DOHH2 (cell line): ENCODE results near the gene ATP5F1D.

Source experiments
- H3F3A ChIP-seq: fragments of 200-600 bp; sonication (generic), shearing (Covaris generic); 2 replicates; pipeline ENCODE4 v1.6.0; 2016; ENCODE audit warnings: antibody characterized with exemption, mild to moderate bottlenecking; ENCODE audit not compliant: control insufficient read depth, insufficient read depth
- H3K27ac ChIP-seq: fragments of 200-600 bp; sonication (generic); 2 replicates; pipeline ENCODE4 v1.5.1; 2014; ENCODE audit warnings: low read depth, mild to moderate bottlenecking, low read length, moderate library complexity
- H3K27me3 ChIP-seq: fragments of 200-600 bp; sonication (generic); 2 replicates; pipeline ENCODE4 v1.6.1; 2014; ENCODE audit warnings: mild to moderate bottlenecking, low read length, mixed read lengths; ENCODE audit not compliant: control insufficient read depth
- H3K36me3 ChIP-seq: fragments of 200-600 bp; sonication (generic); 2 replicates; pipeline ENCODE4 v1.6.1; 2014; ENCODE audit warnings: mild to moderate bottlenecking, low read length, moderate library complexity, mixed read lengths; ENCODE audit not compliant: control insufficient read depth
- H3K4me1 ChIP-seq: fragments of 200-600 bp; sonication (generic); 2 replicates; pipeline ENCODE4 v1.6.1; 2014; ENCODE audit warnings: mild to moderate bottlenecking, low read length, mixed read lengths; ENCODE audit not compliant: control insufficient read depth
- H3K4me2 ChIP-seq: fragments of 200-600 bp; sonication (generic); 2 replicates; pipeline ENCODE4 v1.6.0; 2014; ENCODE audit warnings: mild to moderate bottlenecking, low read length, moderate library complexity
- H3K4me3 ChIP-seq: fragments of 200-600 bp; sonication (generic); 2 replicates; pipeline ENCODE4 v1.5.1; 2014; ENCODE audit warnings: mild to moderate bottlenecking, low read length, mixed read lengths
- H3K79me2 ChIP-seq: fragments of 200-600 bp; sonication (generic); 2 replicates; pipeline ENCODE4 v1.6.1; 2014; ENCODE audit warnings: mild to moderate bottlenecking, low read length, mixed read lengths; ENCODE audit not compliant: control insufficient read depth
- H3K9me2 ChIP-seq: fragments of 200-600 bp; sonication (generic); replicated peaks from 2 replicates; pipeline ENCODE4 v1.6.1; 2014; ENCODE audit warnings: mild to moderate bottlenecking, low read length, mixed read lengths; ENCODE audit not compliant: control insufficient read depth
- H3K9me3 ChIP-seq: fragments of 200-600 bp; sonication (generic); 2 replicates; pipeline ENCODE4 v1.6.1; 2014; ENCODE audit warnings: antibody characterized with exemption, low read length, mixed read lengths; ENCODE audit not compliant: control insufficient read depth, insufficient read depth
- H4K20me1 ChIP-seq: fragments of 200-600 bp; sonication (generic); 2 replicates; pipeline ENCODE4 v1.6.0; 2014; ENCODE audit warnings: low read depth, mild to moderate bottlenecking, antibody characterized with exemption, low read length, moderate library complexity; ENCODE audit not compliant: control insufficient read depth, insufficient read depth
- EZH2phosphoT487 ChIP-seq: fragments of 200-600 bp; sonication (generic); IDR thresholded peaks from 2 replicates; pipeline ENCODE4 v1.6.1; 2017; ENCODE audit warnings: borderline replicate concordance, mild to moderate bottlenecking, antibody characterized with exemption, low read length, moderate library complexity, mixed read lengths
- TF ChIP-seq, protein P1 (sequence below): fragments of 200-600 bp; sonication (generic); IDR thresholded peaks from one replicate; pipeline ENCODE4 v1.5.1; 2014; ENCODE audit warnings: antibody characterized with exemption, mild to moderate bottlenecking, low read depth, low read length; ENCODE audit not compliant: poor library complexity, severe bottlenecking

The ATP5F1D gene

GRCh38 chr19:1258163-1258492 lies 16.6 kb downstream of the ATP5F1D start:
- no peak for TF ChIP-seq EZH2phosphoT487
- Histone ChIP-seq H3K27me3 (no peaks in the 10 kb centered on the region), H3K79me2 (peaks cover 58% of the 10 kb centered on the region), H3K36me3 (peaks cover 64% of the 10 kb centered on the region), H4K20me1 (peaks cover 11% of the 10 kb centered on the region; the same call in 1 of the 2 replicates), H3K4me2 (peak overlapping the region; percentile 98), H3K4me3 (peak overlapping the region; percentile 48), H3K9me3 (no peaks in the 10 kb centered on the region), H3K4me1 (peaks cover 85% of the 10 kb centered on the region), H3K9me2 (no peaks in the 10 kb centered on the region), H3K27ac (peak overlapping the region; percentile 85), H3F3A (peaks cover 48% of the 10 kb centered on the region)

GRCh38 chr19:1258707-1259205 lies 17.2 kb downstream of the ATP5F1D start:
- H4K20me1 ChIP-seq = peaks cover 6% of the 10 kb centered on the region; the same call in 1 of the 2 replicates
- H3F3A ChIP-seq = peaks cover 47% of the 10 kb centered on the region
- H3K36me3 ChIP-seq = peaks cover 58% of the 10 kb centered on the region
- peaks cover 85% of the 10 kb centered on the region for H3K4me1 ChIP-seq
- no peaks in the 10 kb centered on the region for H3K27me3 ChIP-seq
- H3K9me2 ChIP-seq = no peaks in the 10 kb centered on the region
- no peaks in the 10 kb centered on the region for H3K9me3 ChIP-seq
- H3K79me2 ChIP-seq = peaks cover 51% of the 10 kb centered on the region
- H3K4me3 ChIP-seq = peak overlapping the region; percentile 77
- H3K4me2 ChIP-seq = peak overlapping the region; percentile 98
- TF ChIP-seq, protein P1, sequence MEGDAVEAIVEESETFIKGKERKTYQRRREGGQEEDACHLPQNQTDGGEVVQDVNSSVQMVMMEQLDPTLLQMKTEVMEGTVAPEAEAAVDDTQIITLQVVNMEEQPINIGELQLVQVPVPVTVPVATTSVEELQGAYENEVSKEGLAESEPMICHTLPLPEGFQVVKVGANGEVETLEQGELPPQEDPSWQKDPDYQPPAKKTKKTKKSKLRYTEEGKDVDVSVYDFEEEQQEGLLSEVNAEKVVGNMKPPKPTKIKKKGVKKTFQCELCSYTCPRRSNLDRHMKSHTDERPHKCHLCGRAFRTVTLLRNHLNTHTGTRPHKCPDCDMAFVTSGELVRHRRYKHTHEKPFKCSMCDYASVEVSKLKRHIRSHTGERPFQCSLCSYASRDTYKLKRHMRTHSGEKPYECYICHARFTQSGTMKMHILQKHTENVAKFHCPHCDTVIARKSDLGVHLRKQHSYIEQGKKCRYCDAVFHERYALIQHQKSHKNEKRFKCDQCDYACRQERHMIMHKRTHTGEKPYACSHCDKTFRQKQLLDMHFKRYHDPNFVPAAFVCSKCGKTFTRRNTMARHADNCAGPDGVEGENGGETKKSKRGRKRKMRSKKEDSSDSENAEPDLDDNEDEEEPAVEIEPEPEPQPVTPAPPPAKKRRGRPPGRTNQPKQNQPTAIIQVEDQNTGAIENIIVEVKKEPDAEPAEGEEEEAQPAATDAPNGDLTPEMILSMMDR = no peak
- no peak for TF ChIP-seq EZH2phosphoT487
- peak overlapping the region; percentile 85 for H3K27ac ChIP-seq

GRCh38 chr19:1259206-1259875 lies 17.8 kb downstream of the ATP5F1D start:
- Histone ChIP-seq H3K9me2 (no peaks in the 10 kb centered on the region), H3K4me3 (peak overlapping the region; percentile 77), H3K79me2 (peaks cover 45% of the 10 kb centered on the region), H3K27me3 (no peaks in the 10 kb centered on the region), H3K27ac (peak overlapping the region; percentile 85), H3K9me3 (no peaks in the 10 kb centered on the region), H3K36me3 (peaks cover 55% of the 10 kb centered on the region), H4K20me1 (peaks cover 2% of the 10 kb centered on the region; the same call in 1 of the 2 replicates), H3K4me1 (peaks cover 85% of the 10 kb centered on the region), H3F3A (peaks cover 51% of the 10 kb centered on the region), H3K4me2 (peak overlapping the region; percentile 98)
- TF ChIP-seq, protein P1 = no peak
- TF ChIP-seq EZH2phosphoT487 = no peak
